ENCODE measurements around the gene TMEM38B.
A peak's percentile ranks its signal among the peaks of the same experiment; 100 is the strongest.
"Not testable (repeated sequence)": the region's sequence is repeated elsewhere in the genome, so short reads cannot be mapped to it uniquely, and the experiment has no call there.

TMEM38B gene

GRCh38 chr9:105683688-105684275 is 10.6 kb upstream of the TMEM38B start:
- no peak for DNase-seq

GRCh38 chr9:105686936-105687335 is 7.4 kb upstream of the TMEM38B start:
- DNase-seq: no peak

- DNase-seq: no peak
Measured at GRCh38 chr9:105690742-105691141, 3.6 kb upstream of the TMEM38B start.

- DNase-seq: peak in 1 of 2 experiments; percentile 25
Measured at GRCh38 chr9:105693435-105694189, 729 bp upstream of the TMEM38B start.

GRCh38 chr9:105694848-105695581 is 674 bp downstream of the TMEM38B start:
- peak in 1 of 2 experiments; percentile 44 for DNase-seq

GRCh38 chr9:105696219-105696793 is 2.0 kb downstream of the TMEM38B start:
- no peak for DNase-seq

- DNase-seq: no peak
Measured at GRCh38 chr9:105697871-105698270, 3.5 kb downstream of the TMEM38B start.

- DNase-seq: no peak
Measured at GRCh38 chr9:105698348-105698870, 4.1 kb downstream of the TMEM38B start.

- no peak for DNase-seq
Measured at GRCh38 chr9:105700668-105701067, 6.3 kb downstream of the TMEM38B start.

- DNase-seq: no peak
Measured at GRCh38 chr9:105701145-105701544, 6.8 kb downstream of the TMEM38B start.

GRCh38 chr9:105702207-105702606 is 7.9 kb downstream of the TMEM38B start:
- DNase-seq: no peak

GRCh38 chr9:105703638-105704037 is 9.3 kb downstream of the TMEM38B start:
- not testable (repeated sequence) for DNase-seq

GRCh38 chr9:105706156-105706555 is 11.8 kb downstream of the TMEM38B start:
- DNase-seq: no peak

- DNase-seq: no peak
Measured at GRCh38 chr9:105708405-105708804, 14.1 kb downstream of the TMEM38B start.

- DNase-seq: no peak
Measured at GRCh38 chr9:105710638-105711037, 16.3 kb downstream of the TMEM38B start.

GRCh38 chr9:105711867-105712266 is 17.5 kb downstream of the TMEM38B start:
- no peak for DNase-seq

GRCh38 chr9:105712297-105712696 is 18.0 kb downstream of the TMEM38B start:
- no peak for DNase-seq

- DNase-seq: no peak
Measured at GRCh38 chr9:105712773-105713172, 18.4 kb downstream of the TMEM38B start.

- no peak for DNase-seq
Measured at GRCh38 chr9:105713260-105714019, 19.1 kb downstream of the TMEM38B start.

GRCh38 chr9:105714020-105714331 is 19.6 kb downstream of the TMEM38B start:
- DNase-seq: no peak

- DNase-seq: no peak
Measured at GRCh38 chr9:105716146-105716545, 21.8 kb downstream of the TMEM38B start.

- DNase-seq: no peak
Measured at GRCh38 chr9:105722099-105722498, 27.8 kb downstream of the TMEM38B start.

GRCh38 chr9:105725370-105725769 is 31.0 kb downstream of the TMEM38B start:
- DNase-seq: no peak
